Measurements from ENCODE around the gene UNC5A. TPM values are rescaled to one million over a fixed set of nuclear protein-coding genes. Genes with fewer than 3 reads are reported as not detected.

Gene UNC5A
- total and polyA plus RNA-seq, 9 of the 15 experiments (the other 6 are each of a cell fraction or from before 2014, with no cell fraction given), result not detected

DNA sequence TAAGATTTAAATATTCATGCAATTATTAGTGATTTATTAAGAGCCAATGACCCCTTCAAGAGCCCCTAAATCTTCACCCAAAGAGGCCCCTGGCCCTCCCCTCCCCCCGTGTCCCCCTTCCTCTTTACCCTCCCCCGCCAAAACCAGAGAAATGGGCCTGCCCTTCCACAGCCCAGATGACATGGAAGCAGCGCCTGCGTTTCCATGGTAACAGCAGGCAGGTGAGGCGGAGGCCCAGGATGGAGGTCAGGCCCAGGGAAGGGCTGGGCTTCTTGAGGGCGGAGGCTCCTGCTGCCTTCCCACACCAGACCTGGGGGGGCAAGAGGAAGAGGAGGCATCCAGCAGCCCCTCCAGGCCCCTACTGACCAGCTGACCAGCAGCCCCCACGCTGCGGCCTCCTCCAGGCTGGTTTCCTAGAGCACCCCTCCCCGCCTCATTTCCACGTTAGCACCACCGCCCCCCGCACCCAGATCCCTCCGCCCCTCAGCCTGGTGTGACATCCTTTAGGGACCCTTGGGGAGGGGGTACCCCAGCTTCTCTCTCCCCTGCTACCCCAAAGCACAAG lies 37.4 kb downstream of the UNC5A start:
- Histone ChIP-seq H4K20me1 (replicated peaks; ENCODE audit: control insufficient read depth, insufficient read depth, low read length) (peaks cover 12% of the 10 kb centered on the region; the same call in 1 of the 2 replicates), H3K79me2 (ENCODE audit: control insufficient read depth, insufficient read depth, low read length) (no peaks in the 10 kb centered on the region), H3K4me2 (ENCODE audit: insufficient read depth, low read length) (no peak overlapping the region), H3K9me1 (ENCODE audit: control insufficient read depth, insufficient read depth, low read length) (no peaks in the 10 kb centered on the region), H3K27ac (ENCODE audit: extremely low read depth, low read depth, low read length) (no peak overlapping the region), H3K9ac (ENCODE audit: insufficient read depth in 1 of 2, low read depth in 2 of 2, low read length in 2 of 2) (no peak overlapping the region), H3K36me3 (ENCODE audit: control insufficient read depth, insufficient read depth, low read length) (no peaks in the 10 kb centered on the region), H3K27me3 (ENCODE audit: control insufficient read depth in 2 of 2, insufficient read depth in 2 of 2, low read length in 2 of 2) (peaks cover 55 to 86% of the 10 kb centered on the region in 2 experiments), H3K4me3 (no peak overlapping the region), H3K4me1 (replicated peaks in 1 of 2; ENCODE audit: control insufficient read depth in 2 of 2, insufficient read depth in 2 of 2, low read length in 2 of 2) (peaks cover 0 to 28% of the 10 kb centered on the region in 2 experiments; a peak in 2 of 5 replicates), H3K9me3 (replicated peaks; ENCODE audit: control insufficient read depth, insufficient read depth, low read depth, low read length) (no peaks in the 10 kb centered on the region), H2AFZ (ENCODE audit: low read depth, low read length) (no peak overlapping the region)
- ATAC-seq, result no peak
- WGBS (ENCODE audit: insufficient coverage, low coverage, missing lambda C conversion rate), result 3% methylated on average over 8 of the region's 13 CpGs
- ChIA-PET CTCF (ENCODE audit: low intra/inter-chr PET ratio) (no interaction called here), POLR2A (interaction anchor here (2.3 kb wide), 1 partner anchor 10 kb away, joined by 7 read pairs; no protein-coding TSS in a partner anchor)
- intact Hi-C loops (cut with micrococcal nuclease) (no loop called here), in situ Hi-C loops (cut with MboI) (no loop called here)
- no TSS peak for BruUV-seq (replicated peaks)
- no peak for DNase-seq (ENCODE audit: extremely low read depth in 1 of 4, low spot score in 3 of 4)
- TF ChIP-seq, protein P1, sequence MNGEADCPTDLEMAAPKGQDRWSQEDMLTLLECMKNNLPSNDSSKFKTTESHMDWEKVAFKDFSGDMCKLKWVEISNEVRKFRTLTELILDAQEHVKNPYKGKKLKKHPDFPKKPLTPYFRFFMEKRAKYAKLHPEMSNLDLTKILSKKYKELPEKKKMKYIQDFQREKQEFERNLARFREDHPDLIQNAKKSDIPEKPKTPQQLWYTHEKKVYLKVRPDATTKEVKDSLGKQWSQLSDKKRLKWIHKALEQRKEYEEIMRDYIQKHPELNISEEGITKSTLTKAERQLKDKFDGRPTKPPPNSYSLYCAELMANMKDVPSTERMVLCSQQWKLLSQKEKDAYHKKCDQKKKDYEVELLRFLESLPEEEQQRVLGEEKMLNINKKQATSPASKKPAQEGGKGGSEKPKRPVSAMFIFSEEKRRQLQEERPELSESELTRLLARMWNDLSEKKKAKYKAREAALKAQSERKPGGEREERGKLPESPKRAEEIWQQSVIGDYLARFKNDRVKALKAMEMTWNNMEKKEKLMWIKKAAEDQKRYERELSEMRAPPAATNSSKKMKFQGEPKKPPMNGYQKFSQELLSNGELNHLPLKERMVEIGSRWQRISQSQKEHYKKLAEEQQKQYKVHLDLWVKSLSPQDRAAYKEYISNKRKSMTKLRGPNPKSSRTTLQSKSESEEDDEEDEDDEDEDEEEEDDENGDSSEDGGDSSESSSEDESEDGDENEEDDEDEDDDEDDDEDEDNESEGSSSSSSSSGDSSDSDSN (IDR thresholded peaks at IDR 0.05; ENCODE audit: borderline replicate concordance in 1 of 2, low read depth in 2 of 2, low read length in 2 of 2), result no peak
- peak; percentile 85 for TF ChIP-seq RFX1 (IDR thresholded peaks at IDR 0.05)
- FAIRE-seq, result no peak
